ENCODE measurements around the gene FMR1. TPM values are rescaled to one million over a fixed set of nuclear protein-coding genes. Genes with fewer than 3 reads are reported as not detected.

Gene FMR1
- total RNA-seq, 1 donor from 2014 or later = 36.0 TPM

DNA sequence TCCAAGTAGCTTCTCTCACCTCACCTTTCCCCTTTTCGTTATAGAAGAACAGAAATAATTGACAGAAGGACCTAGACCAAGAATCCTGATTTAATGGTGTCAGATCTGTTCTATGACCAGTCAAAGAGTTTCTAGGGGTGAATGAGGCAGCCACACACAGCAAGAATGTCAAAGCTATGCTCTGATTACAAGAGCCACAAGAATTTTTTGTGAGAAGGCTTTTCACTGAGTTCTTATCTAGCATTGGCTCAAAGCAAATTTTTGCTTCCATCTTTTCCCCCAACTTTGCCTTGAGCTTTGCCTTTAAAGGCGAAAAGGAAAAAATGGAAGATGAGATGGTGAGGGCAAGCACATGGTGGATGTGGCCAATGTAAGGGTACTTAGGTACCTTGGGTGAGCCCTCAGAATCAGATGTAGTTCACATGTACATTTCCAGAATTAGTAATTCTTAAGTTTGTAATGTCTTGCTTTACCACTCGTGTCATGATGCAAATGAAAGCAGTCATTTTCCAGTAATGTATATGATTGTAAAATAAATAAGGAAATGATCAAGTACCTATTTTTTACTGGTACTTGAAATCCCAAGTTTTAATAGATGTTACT, 23.5 kb downstream of the FMR1 start:
- Mint-ChIP-seq H3K27ac (no peak overlapping the region), H3K4me3 (no peak overlapping the region), H3K27me3 (no peaks in the 10 kb centered on the region), H3K4me1 (no peaks in the 10 kb centered on the region), H3K36me3 (ENCODE audit: low read depth) (peaks cover 25% of the 10 kb centered on the region), H3K9me3 (no peaks in the 10 kb centered on the region)
- intact Hi-C loops (cut with micrococcal nuclease) = no loop called here
- no peak for DNase-seq

DNA sequence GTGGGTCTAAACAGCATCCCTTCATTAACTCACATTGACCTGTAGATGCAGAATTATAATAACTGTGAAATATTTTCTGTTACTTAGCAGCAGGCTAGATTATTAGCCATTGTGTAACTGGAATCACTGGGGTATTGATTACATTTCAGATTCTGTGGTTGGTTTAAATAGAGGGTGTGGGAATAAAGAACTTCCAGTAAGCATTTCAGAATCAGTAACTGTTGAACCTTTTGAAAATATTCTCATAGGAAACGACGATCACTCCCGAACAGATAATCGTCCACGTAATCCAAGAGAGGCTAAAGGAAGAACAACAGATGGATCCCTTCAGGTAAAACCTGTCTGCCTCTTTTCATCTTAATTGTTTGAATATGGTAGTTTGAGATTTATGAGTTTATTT, 33.6 kb downstream of the FMR1 start:
- no peak for DNase-seq
- no peaks in the 10 kb centered on the region for H3K9me3 Mint-ChIP-seq
- H3K27me3 Mint-ChIP-seq = no peaks in the 10 kb centered on the region
- peaks cover 46% of the 10 kb centered on the region for H3K36me3 Mint-ChIP-seq (ENCODE audit: low read depth)
- H3K4me3 Mint-ChIP-seq = no peak overlapping the region
- no peak overlapping the region for H3K27ac Mint-ChIP-seq
- intact Hi-C loops (cut with micrococcal nuclease) = no loop called here
- no peaks in the 10 kb centered on the region for H3K4me1 Mint-ChIP-seq

DNA sequence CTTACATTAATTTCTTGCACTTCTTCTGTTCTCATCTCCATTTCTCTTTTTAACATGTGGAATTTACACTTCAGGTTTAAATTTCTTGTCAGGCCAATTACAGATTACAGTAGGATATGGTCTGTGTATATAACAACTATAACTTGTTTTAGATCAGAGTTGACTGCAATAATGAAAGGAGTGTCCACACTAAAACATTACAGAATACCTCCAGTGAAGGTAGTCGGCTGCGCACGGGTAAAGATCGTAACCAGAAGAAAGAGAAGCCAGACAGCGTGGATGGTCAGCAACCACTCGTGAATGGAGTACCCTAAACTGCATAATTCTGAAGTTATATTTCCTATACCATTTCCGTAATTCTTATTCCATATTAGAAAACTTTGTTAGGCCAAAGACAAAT, 36.8 kb downstream of the FMR1 start:
- no peak overlapping the region for H3K4me3 Mint-ChIP-seq
- DNase-seq = no peak
- H3K9me3 Mint-ChIP-seq = no peaks in the 10 kb centered on the region
- H3K36me3 Mint-ChIP-seq (ENCODE audit: low read depth) = peaks cover 31% of the 10 kb centered on the region
- H3K27ac Mint-ChIP-seq = no peak overlapping the region
- no peaks in the 10 kb centered on the region for H3K27me3 Mint-ChIP-seq
- intact Hi-C loops (cut with micrococcal nuclease) = no loop called here
- H3K4me1 Mint-ChIP-seq = no peaks in the 10 kb centered on the region

DNA sequence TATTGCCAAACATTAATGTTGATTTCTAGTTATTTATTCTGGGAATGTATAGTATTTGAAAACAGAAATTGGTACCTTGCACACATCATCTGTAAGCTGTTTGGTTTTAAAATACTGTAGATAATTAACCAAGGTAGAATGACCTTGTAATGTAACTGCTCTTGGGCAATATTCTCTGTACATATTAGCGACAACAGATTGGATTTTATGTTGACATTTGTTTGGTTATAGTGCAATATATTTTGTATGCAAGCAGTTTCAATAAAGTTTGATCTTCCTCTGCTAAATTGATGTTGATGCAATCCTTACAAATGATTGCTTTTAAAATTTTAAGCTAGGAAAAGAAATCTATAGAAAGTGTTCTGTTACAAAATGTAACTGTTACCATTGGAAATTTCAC, 38.6 kb downstream of the FMR1 start:
- Mint-ChIP-seq H3K36me3 (ENCODE audit: low read depth) (peaks cover 19% of the 10 kb centered on the region), H3K27me3 (no peaks in the 10 kb centered on the region), H3K27ac (no peak overlapping the region), H3K4me1 (no peaks in the 10 kb centered on the region), H3K9me3 (no peaks in the 10 kb centered on the region), H3K4me3 (no peak overlapping the region)
- intact Hi-C loops (cut with micrococcal nuclease) = no loop called here
- DNase-seq = no peak

DNA sequence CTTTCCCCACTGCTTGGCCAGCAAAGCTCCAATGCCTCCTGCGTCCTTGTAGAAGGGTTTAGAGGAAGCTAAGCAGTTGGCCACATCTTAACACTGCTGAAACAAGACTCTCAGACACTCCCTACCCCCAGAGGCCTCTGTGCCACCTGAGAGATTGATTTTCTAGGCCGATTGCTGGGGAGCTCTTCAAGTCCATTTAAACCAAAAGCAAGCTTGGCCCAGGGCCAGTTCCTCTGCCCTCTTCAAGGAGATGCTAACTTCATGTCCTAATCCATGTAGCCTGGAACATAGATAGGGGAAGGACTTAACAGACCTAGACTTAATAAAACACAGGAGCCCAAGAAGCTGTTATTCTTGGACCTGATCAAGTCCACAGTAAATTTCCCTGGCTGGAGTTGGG, 42.3 kb downstream of the FMR1 start:
- Mint-ChIP-seq H3K9me3 (no peaks in the 10 kb centered on the region), H3K27ac (no peak overlapping the region), H3K4me1 (no peaks in the 10 kb centered on the region), H3K36me3 (ENCODE audit: low read depth) (peaks cover 5% of the 10 kb centered on the region), H3K27me3 (no peaks in the 10 kb centered on the region), H3K4me3 (no peak overlapping the region)
- intact Hi-C loops (cut with micrococcal nuclease) = no loop called here
- no peak for DNase-seq

DNA sequence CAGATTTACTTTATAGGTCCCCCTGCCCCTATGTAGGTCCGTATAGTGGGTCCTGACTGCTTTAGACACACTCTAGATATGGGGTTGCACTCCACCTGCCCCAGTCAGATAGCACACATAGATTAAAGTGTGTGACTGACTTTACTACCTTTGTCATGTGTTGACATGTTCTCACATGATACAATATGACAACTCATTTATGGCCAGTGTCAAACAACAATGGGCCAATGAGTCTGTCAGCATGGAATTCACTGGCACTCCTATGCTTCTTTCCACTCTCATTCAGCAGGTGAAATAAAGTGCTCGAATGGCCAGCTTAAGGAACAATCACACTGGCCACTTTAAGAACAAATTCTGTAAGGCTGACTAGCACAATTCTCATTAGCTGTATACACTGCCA, 45.6 kb downstream of the FMR1 start:
- Mint-ChIP-seq H3K27ac (no peak overlapping the region), H3K4me3 (no peak overlapping the region), H3K9me3 (no peaks in the 10 kb centered on the region), H3K27me3 (no peaks in the 10 kb centered on the region), H3K4me1 (no peaks in the 10 kb centered on the region), H3K36me3 (ENCODE audit: low read depth) (no peaks in the 10 kb centered on the region)
- intact Hi-C loops (cut with micrococcal nuclease) = no loop called here
- no peak for DNase-seq

DNA sequence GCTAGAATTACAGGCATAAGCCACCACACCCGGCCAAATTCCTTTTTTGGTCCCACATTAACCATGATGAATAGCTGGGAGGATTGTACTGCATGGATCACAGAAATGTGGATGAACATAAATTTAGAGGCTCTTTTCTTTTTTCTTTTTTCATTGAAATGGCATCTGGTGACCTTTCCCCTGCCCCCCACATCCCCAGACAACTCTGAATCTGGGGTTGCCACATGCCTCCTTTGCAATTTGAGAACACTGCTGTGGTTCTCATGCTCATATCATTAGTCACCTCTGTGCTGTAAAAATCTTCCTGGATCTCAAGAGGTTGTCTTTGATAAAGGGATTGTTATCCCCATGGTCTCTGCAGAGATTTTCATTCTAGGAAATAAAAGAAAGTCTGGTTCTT, 46.6 kb downstream of the FMR1 start:
- no peak for DNase-seq
- intact Hi-C loops (cut with micrococcal nuclease) = no loop called here
- Mint-ChIP-seq H3K27ac (no peak overlapping the region), H3K27me3 (no peaks in the 10 kb centered on the region), H3K9me3 (no peaks in the 10 kb centered on the region), H3K4me3 (no peak overlapping the region), H3K36me3 (ENCODE audit: low read depth) (no peaks in the 10 kb centered on the region), H3K4me1 (no peaks in the 10 kb centered on the region)

DNA sequence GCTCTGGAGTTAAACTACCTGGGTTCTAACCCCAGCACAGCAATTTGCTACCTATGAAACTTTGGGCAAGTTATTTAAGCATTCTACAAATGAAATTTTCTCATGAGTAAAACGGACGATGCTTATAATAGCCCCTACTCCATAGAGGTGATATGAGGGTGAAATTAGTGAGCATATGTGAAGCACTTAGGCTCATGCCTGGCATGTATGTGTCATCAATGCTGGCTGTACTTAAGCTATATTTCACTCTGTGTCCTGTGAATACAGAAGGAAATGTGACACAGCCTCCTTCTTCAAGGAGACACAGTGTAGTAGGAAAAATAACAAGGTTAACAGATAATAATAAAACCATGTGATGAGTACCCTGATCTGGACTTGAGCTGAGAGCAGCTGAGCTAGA, 49.0 kb downstream of the FMR1 start:
- intact Hi-C loops (cut with micrococcal nuclease) = no loop called here
- H3K9me3 Mint-ChIP-seq = peaks cover 4% of the 10 kb centered on the region
- DNase-seq = no peak
- H3K4me1 Mint-ChIP-seq = no peaks in the 10 kb centered on the region
- H3K27ac Mint-ChIP-seq = no peak overlapping the region
- no peak overlapping the region for H3K4me3 Mint-ChIP-seq
- H3K36me3 Mint-ChIP-seq (ENCODE audit: low read depth) = no peaks in the 10 kb centered on the region
- no peaks in the 10 kb centered on the region for H3K27me3 Mint-ChIP-seq

DNA sequence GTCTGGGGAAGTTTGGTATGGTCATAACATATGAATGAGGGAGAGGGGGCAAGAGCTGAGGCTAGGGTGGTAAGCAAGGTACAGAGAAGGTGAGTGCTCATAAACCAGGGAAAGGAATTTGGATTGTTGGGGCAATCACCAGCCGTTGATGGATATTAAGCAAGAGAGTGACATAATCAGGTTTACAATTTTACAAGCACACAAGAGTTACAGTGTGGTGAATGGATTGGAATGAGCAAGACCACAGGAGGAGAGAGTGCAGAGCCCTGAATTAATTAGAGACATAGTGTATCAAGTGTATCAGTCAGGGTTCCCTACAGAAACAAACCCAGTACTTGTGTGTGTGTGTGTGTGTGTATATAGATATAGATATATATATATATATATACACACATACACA, 50.8 kb downstream of the FMR1 start:
- Mint-ChIP-seq H3K27ac (no peak overlapping the region), H3K4me3 (no peak overlapping the region), H3K9me3 (peaks cover 4% of the 10 kb centered on the region), H3K4me1 (no peaks in the 10 kb centered on the region), H3K27me3 (no peaks in the 10 kb centered on the region), H3K36me3 (ENCODE audit: low read depth) (no peaks in the 10 kb centered on the region)
- intact Hi-C loops (cut with micrococcal nuclease) = no loop called here
- no peak for DNase-seq

DNA sequence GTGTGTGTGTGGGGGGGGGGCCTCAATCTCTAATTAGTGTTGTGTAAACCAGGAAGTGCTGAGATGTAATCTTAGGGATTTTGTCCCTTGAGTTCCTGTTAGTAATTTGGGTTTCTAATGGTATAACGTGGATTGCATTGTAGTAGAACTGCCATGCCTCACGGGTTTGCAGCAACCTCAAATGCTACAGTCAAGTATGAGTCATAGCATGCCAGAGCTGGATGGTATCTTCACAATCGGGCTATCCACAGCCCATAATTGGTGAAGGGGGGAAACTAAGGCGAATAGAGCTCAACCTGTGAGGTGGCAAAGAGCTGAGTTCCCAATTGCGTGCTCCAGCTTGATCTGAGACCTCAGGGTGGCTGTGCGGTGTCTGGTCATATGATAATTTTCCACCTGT, 67.2 kb downstream of the FMR1 start:
- H3K36me3 Mint-ChIP-seq (ENCODE audit: low read depth) = no peaks in the 10 kb centered on the region
- no peak for DNase-seq
- no peak overlapping the region for H3K4me3 Mint-ChIP-seq
- no peaks in the 10 kb centered on the region for H3K4me1 Mint-ChIP-seq
- H3K27me3 Mint-ChIP-seq = no peaks in the 10 kb centered on the region
- H3K9me3 Mint-ChIP-seq = peaks cover 3% of the 10 kb centered on the region
- intact Hi-C loops (cut with micrococcal nuclease) = no loop called here
- H3K27ac Mint-ChIP-seq = no peak overlapping the region

DNA sequence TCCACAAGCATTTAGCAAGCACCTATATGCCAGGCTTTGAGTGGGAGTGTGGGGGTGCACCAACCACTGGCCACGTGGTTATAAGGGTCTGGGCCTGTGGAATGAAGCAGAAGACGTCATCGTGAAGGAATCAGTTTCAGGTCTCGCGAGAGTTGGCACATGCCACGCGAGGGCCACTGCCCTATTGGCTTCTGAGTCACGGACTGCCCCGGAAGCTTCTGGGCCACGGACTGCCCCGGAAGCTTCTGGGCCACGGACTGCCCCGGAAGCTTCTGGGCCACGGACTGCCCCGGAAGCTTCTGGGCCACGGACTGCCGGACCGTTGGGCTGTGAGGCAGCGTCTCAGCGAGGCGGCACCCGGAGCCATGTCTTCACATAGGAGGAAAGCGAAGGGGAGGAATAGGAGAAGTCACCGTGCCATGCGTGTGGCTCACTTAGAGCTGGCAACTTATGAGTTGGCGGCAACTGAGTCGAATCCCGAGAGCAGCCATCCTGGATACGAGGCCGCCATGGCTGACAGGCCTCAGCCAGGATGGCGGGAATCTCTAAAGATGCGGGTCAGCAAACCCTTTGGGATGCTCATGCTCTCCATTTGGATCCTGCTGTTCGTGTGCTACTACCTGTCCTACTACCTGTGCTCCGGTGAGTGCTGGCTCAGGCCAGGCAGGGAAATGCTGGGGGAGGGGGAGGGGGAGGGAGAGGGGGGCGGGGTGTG, 69.5 kb downstream of the FMR1 start, which contains the start of gene FMR1NB:
FMR1NB (plus strand) TSS at position 300 of the 715 bp plus-strand sequence; CDS start at position 366, 66 bp downstream.
- Mint-ChIP-seq H3K4me1 (no peaks in the 10 kb centered on the region), H3K4me3 (no peak within 1 kb of the TSS), H3K27ac (no peak within 1 kb of the TSS), H3K9me3 (peaks cover 7% of the 10 kb centered on the region), H3K27me3 (no peaks in the 10 kb centered on the region), H3K36me3 (ENCODE audit: low read depth) (no peaks in the 10 kb centered on the region)
- DNase-seq = no peak
- intact Hi-C loops (cut with micrococcal nuclease) = no loop called here

Other genes starting within 250 kb of the FMR1 start
- not detected in 2 replicates for gene FMR1NB, start 69.4 kb downstream of the FMR1 start, total RNA-seq

Measured in activated CD4-positive, alpha-beta T cell treated with anti-CD3 and anti-CD28 coated beads, Interleukin-2, amount 10 ng/mL, durations not matched to agents 24 days and 14 days (primary cell).